GM18526 (cell line): ENCODE measurements around the gene ADAMTS18.

Source experiments
- POLR2A ChIP-seq: IDR thresholded peaks from 3 replicates; pipeline ENCODE4 v1.6.1; 2011; ENCODE audit not compliant: insufficient read length; ENCODE audit errors: extremely low read depth

The ADAMTS18 gene

DNA sequence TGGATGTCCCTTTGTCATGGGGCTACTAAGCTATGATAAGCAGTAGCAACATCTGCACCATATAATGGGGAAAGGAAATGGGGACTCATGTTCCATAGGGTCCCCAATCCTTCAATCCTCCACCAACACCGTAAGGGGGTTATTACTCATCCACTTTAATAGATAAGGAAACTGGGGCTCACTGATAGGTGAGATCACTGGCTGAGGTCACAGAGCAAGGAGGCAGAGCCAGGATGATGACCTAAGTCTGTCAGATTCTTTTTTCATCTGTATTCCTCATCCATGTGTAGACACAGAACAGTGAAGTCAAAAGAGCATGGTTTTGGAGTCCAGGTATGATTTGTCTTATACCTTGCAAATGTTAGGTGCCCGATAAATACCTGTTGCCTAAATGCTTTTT is 10.5 kb upstream of the ADAMTS18 start:
- TF ChIP-seq POLR2A = no peak

DNA sequence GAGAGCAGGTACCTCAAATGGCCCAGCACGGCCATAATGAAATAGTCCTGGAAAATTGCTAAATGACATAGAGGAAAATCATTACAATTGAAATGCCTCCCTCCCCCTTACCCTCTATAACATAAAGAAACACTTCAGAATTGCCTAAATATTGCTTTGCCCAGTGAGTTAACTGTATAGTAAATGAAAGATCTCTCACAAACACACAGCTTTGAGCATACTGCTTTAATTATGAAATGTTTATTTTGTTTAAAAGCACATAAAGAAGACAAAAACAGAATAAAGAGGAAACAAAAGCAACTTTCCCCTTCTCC is 9.3 kb upstream of the ADAMTS18 start:
- no peak for TF ChIP-seq POLR2A

DNA sequence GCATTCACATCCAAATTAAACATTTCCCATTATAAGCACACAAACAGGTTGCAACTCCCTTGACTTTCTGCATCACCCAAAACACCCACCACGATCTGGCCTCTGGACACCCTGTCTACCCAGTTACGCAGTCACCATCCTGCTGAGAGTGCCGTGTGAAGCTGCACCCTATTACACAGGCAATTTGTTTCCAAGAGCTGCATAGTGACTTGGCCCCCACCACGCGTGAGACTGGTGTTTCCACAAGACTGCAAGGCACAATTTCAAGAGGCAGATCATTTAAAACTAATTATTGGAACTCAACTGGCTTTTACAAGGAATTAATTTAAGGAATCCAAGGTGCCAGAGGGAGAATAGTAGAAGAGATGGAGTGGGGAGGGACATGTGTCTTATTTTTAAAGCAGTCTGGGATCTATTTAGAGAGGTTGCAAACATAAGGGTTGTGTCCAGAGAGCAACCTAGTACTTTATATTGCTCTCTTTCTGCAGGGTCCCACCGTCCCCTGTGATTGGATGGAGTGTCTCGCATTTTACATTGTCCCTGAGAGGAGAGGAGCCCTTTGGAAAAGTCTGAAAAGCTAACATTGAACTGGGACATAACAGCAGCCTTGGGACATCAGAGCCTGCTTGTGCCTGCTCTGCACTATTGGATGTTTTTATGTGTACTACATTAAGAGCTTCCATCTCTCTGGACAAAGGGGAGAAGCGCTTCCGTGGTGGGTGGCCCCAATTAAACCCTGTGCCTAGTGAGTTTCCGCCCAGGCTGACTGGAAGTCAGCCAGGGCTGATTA is 8.7 kb upstream of the ADAMTS18 start:
- TF ChIP-seq POLR2A = no peak

DNA sequence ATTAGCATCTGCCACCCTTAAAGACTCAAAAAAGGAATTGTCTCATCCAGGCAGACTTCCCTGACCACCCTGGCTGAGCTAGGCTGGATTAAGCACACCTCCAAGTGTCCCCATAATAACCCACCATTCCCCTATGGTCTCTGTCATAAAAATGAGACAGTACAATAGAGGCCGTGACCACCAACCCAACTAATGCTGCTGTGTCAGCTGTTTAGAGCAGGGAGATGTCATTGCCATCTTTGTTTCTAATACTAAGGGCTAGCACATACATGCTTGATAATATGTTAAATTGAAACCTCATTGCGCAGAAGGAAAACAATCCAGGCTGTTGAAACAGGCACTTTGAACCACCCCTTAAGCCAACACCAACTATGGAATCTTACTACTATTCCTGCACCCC is 7.2 kb upstream of the ADAMTS18 start:
- no peak for TF ChIP-seq POLR2A

DNA sequence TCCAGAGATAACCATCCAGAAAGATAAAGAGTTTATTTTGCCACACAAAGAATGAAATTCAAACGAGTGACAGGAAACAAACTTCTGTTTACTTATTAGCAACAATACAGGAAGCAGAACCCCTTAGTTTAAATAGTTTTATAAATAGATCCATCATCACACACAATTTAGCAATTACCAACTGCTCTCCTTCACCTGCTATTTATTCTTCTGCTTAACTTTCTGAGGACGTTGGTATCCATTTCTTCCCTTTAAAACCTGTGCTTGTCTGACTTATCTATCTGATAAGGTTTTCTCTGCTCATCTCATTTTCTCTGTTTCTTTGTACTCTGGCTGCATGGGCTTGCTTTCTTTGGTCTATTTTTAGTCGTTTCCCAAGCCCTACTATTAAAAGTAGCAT is 4.3 kb upstream of the ADAMTS18 start:
- TF ChIP-seq POLR2A = no peak

DNA sequence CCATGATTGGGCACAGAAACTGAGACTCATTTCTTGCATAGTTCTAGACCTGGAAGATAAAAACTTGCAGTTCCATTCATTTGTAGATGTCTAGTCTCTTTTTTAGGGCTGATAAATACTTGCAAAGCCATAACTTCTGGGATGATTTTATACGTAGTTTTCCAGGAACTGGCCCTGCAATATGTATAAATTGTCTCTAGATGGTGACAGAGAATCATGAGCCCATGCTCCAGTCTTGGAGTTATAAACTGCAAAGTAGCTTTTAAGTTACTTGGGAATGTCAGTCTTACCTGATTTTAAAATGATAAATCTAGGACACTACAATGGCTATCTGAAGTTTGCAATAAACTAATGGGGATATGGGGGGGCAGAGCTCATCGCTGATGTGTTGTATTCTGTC is 3.0 kb upstream of the ADAMTS18 start:
- TF ChIP-seq POLR2A = no peak

DNA sequence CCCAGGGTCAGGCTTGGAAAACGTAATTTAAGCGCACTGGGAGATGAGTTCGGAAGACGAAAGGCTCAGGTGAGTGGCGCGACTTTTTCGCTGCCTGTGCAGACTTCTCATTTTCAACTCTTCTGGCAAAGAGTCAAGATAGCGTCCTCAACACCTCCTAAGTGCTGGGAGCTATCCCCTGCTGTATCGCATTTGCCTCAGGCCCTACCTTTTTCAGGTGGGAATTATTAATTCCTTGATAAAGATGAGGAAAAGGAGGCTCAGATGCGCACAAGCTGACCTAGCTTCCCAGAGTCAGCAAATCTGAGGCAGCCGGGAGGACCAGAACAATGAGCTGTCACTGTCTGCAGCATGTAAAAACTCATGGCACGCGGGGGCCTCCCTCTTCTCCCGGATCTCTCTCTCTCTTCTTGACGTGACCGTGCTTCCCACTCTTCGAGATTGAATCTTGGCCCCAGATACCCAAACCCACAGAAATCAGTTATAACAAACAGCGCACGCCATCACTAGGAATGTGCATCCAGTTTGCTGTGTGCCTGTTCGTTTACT is 512 bp upstream of the ADAMTS18 start:
- no peak for TF ChIP-seq POLR2A

DNA sequence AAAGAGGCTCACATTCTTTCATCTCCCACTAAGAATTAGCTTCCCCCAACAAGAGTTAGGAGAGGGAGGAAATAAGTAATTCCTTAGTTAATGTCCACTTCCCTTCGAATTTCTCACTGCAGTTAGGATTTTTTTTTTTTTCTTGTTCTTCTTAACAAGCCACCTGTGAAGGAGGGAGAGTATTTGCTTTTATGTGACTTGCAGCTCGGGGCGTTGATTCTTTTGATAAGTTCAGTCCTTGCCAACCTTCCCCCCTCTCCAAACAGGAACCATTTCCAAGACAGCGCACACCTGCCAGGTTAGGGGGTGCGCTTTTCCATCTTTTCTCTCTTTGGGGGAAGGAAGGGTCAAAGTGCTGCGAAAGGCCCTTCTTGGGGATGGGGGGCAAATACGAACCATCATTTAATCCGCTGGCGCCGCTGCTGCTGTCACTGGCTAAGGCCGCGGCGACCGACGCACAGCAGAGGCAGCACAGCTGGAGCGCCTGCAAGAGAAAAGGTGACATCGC is 758 bp downstream of the ADAMTS18 start:
- no peak for TF ChIP-seq POLR2A

DNA sequence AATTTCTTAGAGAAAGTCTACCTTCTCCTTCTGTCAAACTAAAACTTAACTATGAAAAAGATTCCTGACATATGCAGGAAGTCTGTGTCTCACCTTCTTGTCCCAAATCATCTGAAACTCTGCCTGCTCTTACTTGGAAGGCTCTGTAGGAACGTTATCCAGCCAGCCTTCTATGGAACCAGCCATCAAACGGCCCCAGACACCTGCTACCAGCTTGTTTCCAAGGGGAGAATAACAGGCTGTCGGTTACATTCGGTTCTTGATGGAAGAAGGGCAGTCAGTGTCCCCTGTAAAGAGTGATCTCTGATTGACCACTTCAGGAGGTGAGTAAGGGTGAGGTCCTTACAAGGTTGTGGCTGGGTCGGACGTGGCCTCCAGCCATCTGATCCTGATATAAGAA is 1.7 kb downstream of the ADAMTS18 start:
- TF ChIP-seq POLR2A = no peak

DNA sequence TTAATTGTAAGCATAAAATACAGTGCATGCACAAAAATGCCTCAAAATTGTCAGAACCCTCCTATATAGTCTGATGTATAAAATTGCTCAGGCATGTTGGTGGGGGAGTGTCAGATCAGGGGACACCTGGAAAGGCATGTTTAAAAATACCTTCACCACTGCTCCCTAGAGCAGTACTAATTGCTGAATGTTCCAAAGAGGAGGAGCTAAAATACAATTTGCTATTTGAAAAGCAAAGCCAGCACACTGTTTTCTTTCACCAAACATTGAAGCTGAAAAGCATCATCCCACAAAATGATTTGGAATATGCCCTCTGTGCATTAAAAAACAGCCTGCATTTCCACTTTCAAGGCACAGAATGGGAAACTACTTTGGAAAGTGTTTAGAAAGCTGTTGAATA is 2.6 kb downstream of the ADAMTS18 start:
- TF ChIP-seq POLR2A = no peak

DNA sequence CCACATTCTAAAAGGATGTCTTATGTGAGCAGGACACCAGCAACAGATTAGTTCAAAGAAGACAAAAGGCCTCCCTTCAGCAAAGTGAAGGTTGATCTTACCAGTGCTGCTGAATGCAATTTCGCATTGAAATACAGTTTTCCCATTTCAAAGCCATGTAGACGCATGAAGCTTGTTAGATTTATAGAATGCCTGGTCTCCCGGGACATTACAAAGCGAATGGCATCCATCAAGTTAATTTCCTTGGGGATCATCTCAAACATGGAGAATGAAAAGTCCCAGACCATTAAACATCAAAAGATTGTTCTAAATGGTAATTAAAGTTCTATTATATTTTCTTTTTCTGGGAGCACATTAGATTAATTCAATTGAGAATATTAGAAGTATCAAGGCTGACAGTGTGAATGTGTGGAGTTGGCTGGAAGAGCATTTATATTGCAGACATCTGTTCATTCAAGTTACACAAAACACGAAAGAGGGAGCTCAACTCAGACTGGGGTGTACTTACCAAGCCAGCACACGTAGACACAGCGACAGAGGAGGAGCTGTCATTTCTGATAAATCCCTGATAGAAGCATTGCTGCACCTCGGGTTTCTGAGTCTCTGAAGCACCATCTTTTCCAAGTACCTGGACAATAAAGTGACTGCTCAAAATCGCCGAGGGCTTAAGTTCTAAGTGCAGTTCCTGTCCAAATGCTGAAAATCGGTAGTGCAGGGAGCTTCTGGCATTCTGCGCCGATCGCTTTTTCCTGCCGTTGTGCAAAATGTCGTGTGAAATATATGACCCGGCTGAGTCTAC is 3.8 kb downstream of the ADAMTS18 start:
- no peak for TF ChIP-seq POLR2A

DNA sequence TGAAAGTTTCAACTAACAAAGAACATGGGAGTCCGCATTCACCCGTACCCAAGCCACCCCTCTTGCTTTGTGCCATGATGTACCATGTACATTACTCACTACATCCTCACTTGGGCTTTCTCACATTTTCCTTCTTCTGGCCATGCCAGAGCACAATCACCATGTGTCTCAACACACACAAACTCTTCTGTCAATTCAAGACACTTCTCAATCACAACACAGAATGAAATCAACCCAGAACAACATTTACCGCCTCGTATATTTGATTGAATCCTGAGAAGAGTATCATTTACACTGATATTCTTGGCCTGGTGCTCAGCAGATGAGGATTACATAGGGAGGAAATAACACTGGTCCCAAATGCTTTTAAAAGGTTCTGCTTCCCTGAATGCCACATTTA is 4.5 kb downstream of the ADAMTS18 start:
- TF ChIP-seq POLR2A = no peak

DNA sequence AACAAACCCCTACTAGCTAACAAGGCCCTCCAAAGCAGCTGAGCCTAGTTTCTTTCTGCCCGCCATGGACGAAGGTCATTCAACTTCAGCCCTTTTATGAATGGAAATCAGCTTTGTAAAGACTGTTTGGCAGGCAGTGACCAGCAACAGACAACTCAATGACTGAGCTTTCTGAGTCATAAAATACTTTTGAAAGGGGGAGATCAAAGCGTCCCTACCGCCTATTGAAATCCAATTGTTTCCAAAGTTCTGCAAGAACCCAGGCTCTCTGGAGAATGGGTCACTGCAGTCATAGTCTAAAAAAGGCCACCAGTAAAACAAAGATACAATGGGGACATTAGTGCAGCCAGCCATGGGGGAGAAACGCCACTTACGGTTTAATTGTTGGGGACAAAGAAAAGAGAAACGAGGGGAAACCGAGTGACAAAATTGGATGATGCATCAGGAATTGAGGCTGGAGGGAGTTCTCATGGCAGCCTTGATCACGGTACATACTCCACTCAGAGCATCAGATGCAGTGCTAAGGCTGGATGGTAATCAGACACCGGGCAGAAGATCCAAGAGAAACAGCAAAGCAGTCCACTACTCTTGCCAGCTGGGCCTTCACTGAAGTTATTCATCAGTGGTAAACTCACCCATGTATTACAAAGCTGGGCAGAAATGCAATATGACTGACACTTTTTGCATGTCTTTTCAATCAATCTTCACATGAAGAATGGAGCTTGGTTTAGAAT is 9.8 kb downstream of the ADAMTS18 start:
- no peak for TF ChIP-seq POLR2A

DNA sequence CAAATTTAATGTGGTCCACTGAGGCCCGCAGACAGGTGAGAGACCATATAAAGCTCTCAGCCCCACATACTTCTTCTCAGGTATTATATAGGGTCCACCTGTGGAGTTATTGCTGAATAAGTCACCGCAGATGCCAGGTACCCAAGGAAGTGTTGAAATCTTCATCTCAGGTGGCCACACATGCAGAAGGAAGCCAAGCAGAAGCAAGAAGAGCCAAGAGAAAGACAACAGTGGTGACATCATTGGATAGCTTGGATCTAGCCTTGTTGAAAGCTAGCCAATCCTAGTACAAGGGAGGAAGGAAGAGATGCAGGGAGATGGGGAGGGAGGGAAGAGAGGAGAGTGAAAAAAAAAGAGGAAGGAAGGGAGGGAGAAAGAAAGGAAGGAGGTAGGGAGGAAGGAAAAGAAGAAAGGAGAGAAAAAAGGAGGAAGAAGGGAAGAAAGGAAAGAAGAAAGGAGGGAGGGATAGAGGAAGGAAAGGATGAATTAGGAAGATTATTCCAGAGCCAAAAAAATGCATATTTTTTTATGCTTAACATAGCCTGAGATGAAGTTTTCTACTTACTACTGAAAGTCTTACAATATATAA is 12.5 kb downstream of the ADAMTS18 start:
- no peak for TF ChIP-seq POLR2A

DNA sequence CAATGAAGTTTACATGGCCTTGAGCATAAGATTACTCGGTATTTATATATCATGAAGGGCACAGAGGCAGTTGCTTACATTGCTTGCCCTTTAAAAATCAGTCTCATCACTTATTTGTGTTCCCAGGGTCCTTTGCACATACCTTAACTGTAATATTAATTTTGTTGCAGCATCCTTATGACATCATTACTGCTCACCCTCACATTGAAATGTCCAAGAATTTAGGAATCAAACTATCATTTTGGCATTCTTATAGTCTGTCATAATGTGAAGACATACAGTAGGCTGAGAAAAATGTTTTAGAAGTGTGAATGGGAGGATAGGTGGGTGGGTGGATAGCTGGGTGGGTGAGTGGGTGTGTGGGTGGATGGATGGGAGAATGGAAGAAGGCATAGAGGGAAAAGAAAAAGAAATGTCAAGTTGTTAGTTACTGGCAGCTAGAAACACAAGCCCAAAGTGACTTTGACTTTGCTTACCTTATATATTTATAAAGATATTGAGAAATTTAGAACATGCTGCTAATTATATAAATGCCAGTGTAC is 17.8 kb downstream of the ADAMTS18 start:
- TF ChIP-seq POLR2A = no peak
